NCI-H748 (cell line): Measurements from ENCODE around the gene FNDC1.
"Not testable (repeated sequence)": the region's sequence is repeated elsewhere in the genome, so short reads cannot be mapped to it uniquely, and the experiment has no call there.

Experiments
- DNase-seq: peaks from one replicate; lab custom pipeline; 2025; ENCODE audit not compliant: unreplicated experiment; lab: John Stamatoyannopoulos, UW

FNDC1 gene

GRCh38 chr6:159169193-159169555 lies at the start of gene FNDC1:
Gene FNDC1 (plus strand): TSS chr6:159169400. CDS start chr6:159169597, 197 bp downstream.
- DNase-seq, result peak; percentile 35

- DNase-seq, result no peak
Measured at GRCh38 chr6:159119791-159120190, 49.4 kb upstream of the FNDC1 start.

- DNase-seq, result peak; percentile 24
Measured at GRCh38 chr6:159121486-159121885, 47.7 kb upstream of the FNDC1 start.

GRCh38 chr6:159122453-159122852 lies 46.7 kb upstream of the FNDC1 start:
- no peak for DNase-seq

- DNase-seq, result not testable (repeated sequence)
Measured at GRCh38 chr6:159123831-159124230, 45.4 kb upstream of the FNDC1 start.

GRCh38 chr6:159125014-159125609 lies 44.1 kb upstream of the FNDC1 start:
- no peak for DNase-seq

- no peak for DNase-seq
Measured at GRCh38 chr6:159125951-159126352, 43.2 kb upstream of the FNDC1 start.

- DNase-seq, result no peak
Measured at GRCh38 chr6:159126590-159126989, 42.6 kb upstream of the FNDC1 start.

GRCh38 chr6:159127701-159128100 lies 41.5 kb upstream of the FNDC1 start:
- DNase-seq, result no peak

- DNase-seq, result no peak
Measured at GRCh38 chr6:159128978-159129377, 40.2 kb upstream of the FNDC1 start.

GRCh38 chr6:159130846-159131245 lies 38.4 kb upstream of the FNDC1 start:
- DNase-seq, result no peak

GRCh38 chr6:159131709-159132108 lies 37.5 kb upstream of the FNDC1 start:
- no peak for DNase-seq

GRCh38 chr6:159132664-159133063 lies 36.5 kb upstream of the FNDC1 start:
- DNase-seq, result no peak

- DNase-seq, result peak; percentile 61
Measured at GRCh38 chr6:159134701-159135364, 34.4 kb upstream of the FNDC1 start.

- no peak for DNase-seq
Measured at GRCh38 chr6:159137676-159138075, 31.5 kb upstream of the FNDC1 start.

GRCh38 chr6:159142531-159142930 lies 26.7 kb upstream of the FNDC1 start:
- DNase-seq, result no peak

GRCh38 chr6:159148641-159149040 lies 20.6 kb upstream of the FNDC1 start:
- no peak for DNase-seq

- DNase-seq, result no peak
Measured at GRCh38 chr6:159149641-159150040, 19.6 kb upstream of the FNDC1 start.

GRCh38 chr6:159151266-159151855 lies 17.8 kb upstream of the FNDC1 start:
- peak; percentile 30 for DNase-seq

- no peak for DNase-seq
Measured at GRCh38 chr6:159152041-159152440, 17.2 kb upstream of the FNDC1 start.

GRCh38 chr6:159152782-159153181 lies 16.4 kb upstream of the FNDC1 start:
- no peak for DNase-seq

GRCh38 chr6:159155679-159156078 lies 13.5 kb upstream of the FNDC1 start:
- DNase-seq, result no peak

GRCh38 chr6:159156089-159156488 lies 13.1 kb upstream of the FNDC1 start:
- no peak for DNase-seq
